Liver (tissue), 9 donors: ENCODE measurements around the gene HTRA1. TPM values are rescaled to one million over a fixed set of nuclear protein-coding genes. Genes with fewer than 3 reads are reported as not detected.
A peak's percentile ranks its signal among the peaks of the same experiment; 100 is the strongest.

Experiments
- DNase-seq: peaks from one replicate; pipeline ENCODE4 v3.0.0-alpha.2; 2017; ENCODE audit warnings: low spot score
- H3K27ac ChIP-seq, 2 donors: one replicate each; pipeline ENCODE4 v1.7.0; 2013; ENCODE audit warnings: inconsistent platforms in 2 of 2, low read length in 2 of 2, control low read depth in 1 of 2, low read depth in 1 of 2, mild to moderate bottlenecking in 1 of 2
- H3K27me3 ChIP-seq, 4 donors: one replicate each; pipeline versions ENCODE4 v1.6.1 to v1.7.0; 2013; ENCODE audit warnings: low read length in 3 of 4, inconsistent platforms in 1 of 4, mild to moderate bottlenecking in 1 of 4, moderate library complexity in 1 of 4; ENCODE audit not compliant: control insufficient read depth in 4 of 4, insufficient read depth in 4 of 4
- H3K36me3 ChIP-seq, 4 donors: one replicate each; pipeline versions ENCODE4 v1.6.1 to v1.7.0; 2013; ENCODE audit warnings: low read length in 3 of 4, mild to moderate bottlenecking in 3 of 4, low read depth in 1 of 4, moderate library complexity in 1 of 4; ENCODE audit not compliant: control insufficient read depth in 4 of 4, insufficient read depth in 3 of 4
- H3K4me1 ChIP-seq, 4 donors: one replicate each; pipeline versions ENCODE4 v1.6.1 to v1.7.0; 2013; ENCODE audit warnings: low read length in 3 of 4, mild to moderate bottlenecking in 3 of 4, moderate library complexity in 1 of 4; ENCODE audit not compliant: control insufficient read depth in 4 of 4, insufficient read depth in 4 of 4
- H3K4me3 ChIP-seq, 3 donors: one replicate each; pipeline versions ENCODE4 v1.6.1 to v1.7.0; 2013; ENCODE audit warnings: low read length in 3 of 3, control low read depth in 1 of 3, low read depth in 1 of 3, mild to moderate bottlenecking in 1 of 3
- H3K9ac ChIP-seq, 2 donors: one replicate each; pipeline ENCODE4 v1.7.0; 2013; ENCODE audit warnings: low read length in 2 of 2, mild to moderate bottlenecking in 2 of 2, moderate library complexity in 2 of 2, control low read depth in 1 of 2, low read depth in 1 of 2
- H3K9me3 ChIP-seq, 4 donors: one replicate each; pipeline versions ENCODE4 v1.6.1 to v1.7.0; 2013; ENCODE audit warnings: low read length in 3 of 4; ENCODE audit not compliant: control insufficient read depth in 4 of 4
- ATF3 ChIP-seq: IDR thresholded peaks from 2 replicates; pipeline ENCODE4 v1.6.1; 2016; ENCODE audit warnings: antibody characterized with exemption
- EGR1 ChIP-seq, 2 donors: IDR thresholded peaks; 2 replicates each; pipeline ENCODE4 v1.6.1; 2016 to 2018; ENCODE audit warnings: antibody characterized with exemption in 2 of 2, low read depth in 2 of 2
- FOXA1 ChIP-seq: IDR thresholded peaks from 2 replicates; pipeline ENCODE4 v1.6.1; 2016; ENCODE audit warnings: antibody characterized with exemption
- FOXA2 ChIP-seq: IDR thresholded peaks from 2 replicates; pipeline ENCODE4 v1.6.1; 2016; ENCODE audit warnings: antibody characterized with exemption
- HNF4A ChIP-seq, 2 donors: conservative IDR thresholded peaks; 2 replicates each; pipeline ENCODE4 v1.6.1; 2016; ENCODE audit warnings: antibody characterized with exemption in 2 of 2, mild to moderate bottlenecking in 2 of 2
- HNF4G ChIP-seq: IDR thresholded peaks from 2 replicates; pipeline ENCODE4 v1.6.1; 2016; ENCODE audit warnings: antibody characterized with exemption
- JUND ChIP-seq, 2 donors: IDR thresholded peaks; 2 replicates each; pipeline ENCODE4 v1.6.1; 2016; ENCODE audit warnings: antibody characterized with exemption in 2 of 2
- NR2F2 ChIP-seq: IDR thresholded peaks from 2 replicates; pipeline ENCODE4 v1.6.1; 2016; ENCODE audit warnings: antibody characterized with exemption
- RAD21 ChIP-seq, 2 donors: IDR thresholded peaks; 2 replicates each; pipeline ENCODE4 v1.6.1; 2016; ENCODE audit warnings: antibody characterized with exemption in 2 of 2, mild to moderate bottlenecking in 2 of 2
- REST ChIP-seq: IDR thresholded peaks from 2 replicates; pipeline ENCODE4 v1.6.1; 2016; ENCODE audit warnings: antibody characterized with exemption, mild to moderate bottlenecking
- RXRA ChIP-seq, 2 donors: IDR thresholded peaks; 2 replicates each; pipeline ENCODE4 v1.6.1; 2017 to 2018; ENCODE audit warnings: antibody characterized with exemption in 2 of 2, mild to moderate bottlenecking in 1 of 2
- SP1 ChIP-seq: IDR thresholded peaks from 2 replicates; pipeline ENCODE4 v1.6.1; 2018; ENCODE audit warnings: antibody characterized with exemption, mild to moderate bottlenecking
- TAF1 ChIP-seq: conservative IDR thresholded peaks from 2 replicates; pipeline ENCODE4 v1.6.1; 2016; ENCODE audit warnings: antibody characterized with exemption, mild to moderate bottlenecking
- YY1 ChIP-seq: IDR thresholded peaks from 2 replicates; pipeline ENCODE4 v1.6.1; 2016; ENCODE audit warnings: antibody characterized with exemption, mild to moderate bottlenecking
- WGBS: extraction: QIAGEN DNeasy Blood & Tissue Kit; methylation state at CpG from one replicate; pipeline ENCODE4 v1.1.7; 2013; 5-methylcytosine and 5-hydroxymethylcytosine counted together
- polyA plus RNA-seq, 2 donors: library from polyadenylated mRNA; stranded (reverse) in 1 of 2; unstranded in 1 of 2; fragments of 200-250 nt in 1 of 2; fragments of >200 nt in 1 of 2; fragmentation: Nextera tagmentation in 1 of 2; extraction: Ambion mirVana in 1 of 2; gene quantifications; one replicate each; pipeline versions ENCODE4 v1.2.1 to v1.2.3, GENCODE V29; 2013 to 2015
- total RNA-seq, 2 donors: library from RNA; depleted of rRNA; stranded (reverse); fragments of >200 nt; gene quantifications; one replicate each; pipeline ENCODE4 v1.2.3, GENCODE V29; 2014
- TF ChIP-seq, protein P1 (sequence below): IDR thresholded peaks from 2 replicates; pipeline ENCODE4 v1.6.1; 2016; ENCODE audit warnings: antibody characterized with exemption
- TF ChIP-seq, protein P2 (sequence below): IDR thresholded peaks from 2 replicates; pipeline ENCODE4 v1.6.1; 2016; ENCODE audit warnings: antibody characterized with exemption
- donor health status: healthy.
- donor health status: healthy.
- donor health status: healthy.
- donor health status: healthy.
- donor health status: healthy.

Gene HTRA1
- total and polyA plus RNA-seq, 4 donors = 4.3 to 289 (median 72.1) TPM

DNA sequence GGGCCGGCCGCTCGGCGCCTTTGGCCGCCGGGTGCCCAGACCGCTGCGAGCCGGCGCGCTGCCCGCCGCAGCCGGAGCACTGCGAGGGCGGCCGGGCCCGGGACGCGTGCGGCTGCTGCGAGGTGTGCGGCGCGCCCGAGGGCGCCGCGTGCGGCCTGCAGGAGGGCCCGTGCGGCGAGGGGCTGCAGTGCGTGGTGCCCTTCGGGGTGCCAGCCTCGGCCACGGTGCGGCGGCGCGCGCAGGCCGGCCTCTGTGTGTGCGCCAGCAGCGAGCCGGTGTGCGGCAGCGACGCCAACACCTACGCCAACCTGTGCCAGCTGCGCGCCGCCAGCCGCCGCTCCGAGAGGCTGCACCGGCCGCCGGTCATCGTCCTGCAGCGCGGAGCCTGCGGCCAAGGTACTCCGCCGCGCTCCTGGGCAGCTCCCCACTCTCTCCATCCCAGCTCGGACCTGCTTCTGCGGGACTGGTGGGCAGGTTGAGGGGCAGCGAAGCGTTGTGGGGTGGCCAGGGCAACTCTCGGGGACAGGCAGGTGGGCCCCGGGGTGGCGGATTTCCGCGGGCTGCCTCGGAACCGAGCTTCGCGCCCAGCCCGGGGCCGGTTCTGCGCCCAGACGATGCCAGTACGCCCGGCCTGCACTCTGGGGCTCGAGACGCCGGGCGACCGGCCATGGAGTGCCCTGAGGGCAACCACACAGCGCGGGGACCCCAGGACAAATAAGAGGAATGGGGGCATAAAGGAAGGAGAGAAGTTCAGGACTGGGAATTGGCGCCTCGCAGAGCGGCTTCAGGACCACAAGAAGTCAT is 578 bp downstream of the HTRA1 start:
- TF ChIP-seq, protein P1, sequence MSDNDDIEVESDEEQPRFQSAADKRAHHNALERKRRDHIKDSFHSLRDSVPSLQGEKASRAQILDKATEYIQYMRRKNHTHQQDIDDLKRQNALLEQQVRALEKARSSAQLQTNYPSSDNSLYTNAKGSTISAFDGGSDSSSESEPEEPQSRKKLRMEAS = no peak
- no peak for TF ChIP-seq SP1
- no peak for TF ChIP-seq ATF3
- TF ChIP-seq, protein P2, sequence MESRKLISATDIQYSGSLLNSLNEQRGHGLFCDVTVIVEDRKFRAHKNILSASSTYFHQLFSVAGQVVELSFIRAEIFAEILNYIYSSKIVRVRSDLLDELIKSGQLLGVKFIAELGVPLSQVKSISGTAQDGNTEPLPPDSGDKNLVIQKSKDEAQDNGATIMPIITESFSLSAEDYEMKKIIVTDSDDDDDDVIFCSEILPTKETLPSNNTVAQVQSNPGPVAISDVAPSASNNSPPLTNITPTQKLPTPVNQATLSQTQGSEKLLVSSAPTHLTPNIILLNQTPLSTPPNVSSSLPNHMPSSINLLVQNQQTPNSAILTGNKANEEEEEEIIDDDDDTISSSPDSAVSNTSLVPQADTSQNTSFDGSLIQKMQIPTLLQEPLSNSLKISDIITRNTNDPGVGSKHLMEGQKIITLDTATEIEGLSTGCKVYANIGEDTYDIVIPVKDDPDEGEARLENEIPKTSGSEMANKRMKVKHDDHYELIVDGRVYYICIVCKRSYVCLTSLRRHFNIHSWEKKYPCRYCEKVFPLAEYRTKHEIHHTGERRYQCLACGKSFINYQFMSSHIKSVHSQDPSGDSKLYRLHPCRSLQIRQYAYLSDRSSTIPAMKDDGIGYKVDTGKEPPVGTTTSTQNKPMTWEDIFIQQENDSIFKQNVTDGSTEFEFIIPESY = no peak
- TF ChIP-seq HNF4G = no peak
- TF ChIP-seq FOXA1 = no peak
- TF ChIP-seq NR2F2 = no peak
- TF ChIP-seq JUND (IDR thresholded peaks at IDR 0.05) = no peak
- TF ChIP-seq FOXA2 = no peak
- TF ChIP-seq RAD21 (IDR thresholded peaks at IDR 0.05) = no peak
- no peak for TF ChIP-seq TAF1
- no peak for TF ChIP-seq RXRA (IDR thresholded peaks at IDR 0.05)
- TF ChIP-seq HNF4A (conservative IDR thresholded peaks at IDR 0.05) = no peak
- no peak for TF ChIP-seq YY1
- TF ChIP-seq REST = no peak
- TF ChIP-seq EGR1 (IDR thresholded peaks at IDR 0.05; ENCODE audit: low read depth in 2 of 2) = no peak
- Histone ChIP-seq H3K27ac (peak overlapping the region; percentile 75 to 78), H3K27me3 (no peaks in the 10 kb centered on the region), H3K9ac (peak overlapping the region; percentile 45 to 50), H3K4me1 (peaks cover 3 to 27% (median 15%) of the 10 kb centered on the region in 4 donors), H3K4me3 (peak overlapping the region; percentile 41 to 90 (median 85)), H3K36me3 (peaks cover 0 to 2% (median 0%) of the 10 kb centered on the region in 4 donors), H3K9me3 (no peaks in the 10 kb centered on the region)
- WGBS = under 1% methylated on average over 95 of the region's 95 CpGs
- no peak for DNase-seq
